GM10248 (cell line): ENCODE measurements around the gene LUC7L2.
"Not testable (repeated sequence)": the region's sequence is repeated elsewhere in the genome, so short reads cannot be mapped to it uniquely, and the experiment has no call there.

Source experiments
- CTCF ChIA-PET: fragments of 300-600 bp; sonication (Branson Sonifier 250); formaldehyde crosslinking; extraction: SDS; loops from one replicate; lab custom pipeline; 2021; ENCODE audit warnings: antibody characterized with exemption; lab: Yijun Ruan, JAX
- POLR2A ChIA-PET: fragments of 350-650 bp; sonication (Branson Sonifier 250); formaldehyde crosslinking; extraction: SDS; loops from one replicate; lab custom pipeline; 2020; ENCODE audit warnings: antibody characterized with exemption; lab: Yijun Ruan, JAX
- DNase-seq: peaks from one replicate; pipeline ENCODE4 v3.0.0; 2012; ENCODE audit errors: extremely low spot score
- CTCF ChIP-seq: IDR thresholded peaks from 2 replicates; pipeline ENCODE4 v1.5.1; 2012; ENCODE audit warnings: mild to moderate bottlenecking, low read depth; ENCODE audit errors: extremely low read depth, missing control alignments, control extremely low read depth

LUC7L2 gene

GRCh38 chr7:139456511-139456910 is 96.8 kb downstream of the LUC7L2 start:
- TF ChIP-seq CTCF, result no peak
- POLR2A ChIA-PET, result no interaction called here
- no peak for DNase-seq
- CTCF ChIA-PET, result interaction anchor here (1.2 kb wide), 1 partner anchor 10 kb away, joined by 3 read pairs; no protein-coding TSS in a partner anchor

DNA sequence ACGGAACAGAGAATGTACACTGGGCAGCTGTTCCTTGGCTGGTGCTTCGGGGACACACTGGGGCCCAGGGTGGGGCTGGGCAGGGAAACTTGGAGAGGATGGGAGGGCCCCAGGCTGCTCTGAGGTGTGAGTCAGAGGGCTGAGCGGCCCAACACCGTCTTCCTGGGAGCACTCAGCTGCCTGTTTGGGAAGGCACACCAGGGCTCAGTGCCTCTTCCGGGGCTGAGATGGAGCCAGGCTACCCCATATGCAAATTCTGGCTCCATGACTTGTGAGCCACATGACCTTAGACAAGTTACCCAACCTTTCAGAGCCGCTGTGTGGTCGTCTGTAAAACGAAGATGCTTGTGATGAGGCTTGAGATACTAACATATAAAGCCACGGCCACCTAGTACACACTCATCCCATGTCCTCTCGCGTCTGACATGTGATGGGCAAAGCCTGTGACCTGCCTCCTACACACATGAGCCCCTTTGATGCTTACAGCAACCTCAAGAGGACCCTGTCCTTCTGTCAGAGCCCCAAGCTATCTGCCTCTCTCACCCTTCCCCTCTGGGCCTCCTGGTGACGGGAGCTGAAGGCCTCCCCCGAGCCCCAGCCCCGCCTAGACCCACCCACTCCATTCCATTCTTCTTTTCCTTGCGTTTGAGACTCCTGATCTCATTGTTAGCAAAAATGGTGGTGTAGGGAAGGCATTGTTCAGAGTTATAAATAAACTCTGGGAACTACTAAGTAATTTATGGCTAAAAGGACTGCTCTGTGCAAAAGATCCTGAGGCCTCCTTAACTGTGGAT is 97.7 kb downstream of the LUC7L2 start:
- TF ChIP-seq CTCF, result no peak
- ChIA-PET CTCF (interaction anchor here (1.2 kb wide), 1 partner anchor 11 kb away, joined by 3 read pairs; no protein-coding TSS in a partner anchor), POLR2A (no interaction called here)
- DNase-seq, result no peak

GRCh38 chr7:139463421-139463820 is 103.7 kb downstream of the LUC7L2 start:
- DNase-seq, CTCF ChIA-PET, POLR2A ChIA-PET: not testable (repeated sequence)

GRCh38 chr7:139464511-139464910 is 104.8 kb downstream of the LUC7L2 start:
- DNase-seq, POLR2A ChIA-PET, CTCF ChIA-PET: not testable (repeated sequence)

GRCh38 chr7:139465072-139465471 is 105.4 kb downstream of the LUC7L2 start:
- POLR2A ChIA-PET, DNase-seq, CTCF ChIA-PET: not testable (repeated sequence)

DNA sequence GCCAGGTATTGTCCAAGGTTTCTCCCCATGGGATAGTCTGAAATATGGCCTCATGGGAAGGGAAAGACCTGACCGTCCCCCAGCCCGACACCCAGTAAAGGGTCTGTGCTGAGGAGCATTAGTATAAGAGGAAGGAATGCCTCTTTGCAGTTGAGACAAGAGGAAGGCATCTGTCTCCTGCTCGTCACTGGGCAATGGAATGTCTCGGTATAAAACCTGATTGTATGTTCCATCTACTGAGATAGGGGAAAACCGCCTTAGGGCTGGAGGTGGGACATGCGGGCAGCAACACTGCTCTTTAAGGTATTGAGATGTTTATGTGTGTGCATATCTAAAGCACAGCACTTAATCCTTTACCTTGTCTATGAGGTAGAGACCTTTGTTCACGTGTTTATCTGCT is 108.0 kb downstream of the LUC7L2 start:
- DNase-seq, CTCF ChIA-PET, POLR2A ChIA-PET: not testable (repeated sequence)

- CTCF ChIA-PET, POLR2A ChIA-PET, DNase-seq: not testable (repeated sequence)
These were observed 108.6 kb downstream of the LUC7L2 start for GRCh38 chr7:139468281-139468680.

GRCh38 chr7:139471740-139472353 is 112.2 kb downstream of the LUC7L2 start:
- ChIA-PET POLR2A (no interaction called here), CTCF (no interaction called here)
- DNase-seq, result no peak
- TF ChIP-seq CTCF, result no peak
